Measurements from ENCODE around the gene LCE4A.

Gene LCE4A

DNA sequence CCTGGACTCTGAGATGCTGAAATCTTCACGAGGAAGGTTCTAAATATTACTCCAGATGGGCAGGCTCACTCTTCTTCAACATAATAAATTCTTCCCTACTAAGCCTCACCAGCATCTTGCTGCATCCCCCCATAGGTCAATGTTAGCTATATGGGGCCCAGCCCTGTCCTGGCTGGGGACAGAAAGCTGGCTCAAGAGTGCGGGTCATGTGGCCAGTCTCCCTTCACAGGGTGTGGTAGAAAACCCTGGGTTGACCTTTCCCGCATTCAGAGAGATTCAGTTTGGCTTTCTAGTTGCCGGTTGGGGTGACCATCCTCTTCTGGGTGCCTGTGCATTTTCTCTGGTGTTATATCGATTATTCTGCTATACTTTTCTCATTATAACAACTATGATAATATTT is 30.0 kb downstream of the LCE4A start:
- DNase-seq (ENCODE audit: low read depth, low spot score) = no peak
- Histone ChIP-seq H3K36me3 (ENCODE audit: insufficient read depth, low read length) (no peaks in the 10 kb centered on the region), H3K9ac (ENCODE audit: insufficient read length) (no peak overlapping the region), H3K9me3 (ENCODE audit: low read depth, low read length) (no peaks in the 10 kb centered on the region), H3K27ac (no peak overlapping the region), H3K4me3 (no peak overlapping the region)
- no peak for TF ChIP-seq FOXP2 (optimal IDR thresholded peaks at IDR 0.05; ENCODE audit: control extremely low read depth, extremely low read length, insufficient read depth)
- TF ChIP-seq EZH2 (IDR thresholded peaks at IDR 0.05) = no peak
- no peak for TF ChIP-seq POLR2AphosphoS5 (IDR thresholded peaks at IDR 0.05; ENCODE audit: borderline replicate concordance, low read depth, low read length)

DNA sequence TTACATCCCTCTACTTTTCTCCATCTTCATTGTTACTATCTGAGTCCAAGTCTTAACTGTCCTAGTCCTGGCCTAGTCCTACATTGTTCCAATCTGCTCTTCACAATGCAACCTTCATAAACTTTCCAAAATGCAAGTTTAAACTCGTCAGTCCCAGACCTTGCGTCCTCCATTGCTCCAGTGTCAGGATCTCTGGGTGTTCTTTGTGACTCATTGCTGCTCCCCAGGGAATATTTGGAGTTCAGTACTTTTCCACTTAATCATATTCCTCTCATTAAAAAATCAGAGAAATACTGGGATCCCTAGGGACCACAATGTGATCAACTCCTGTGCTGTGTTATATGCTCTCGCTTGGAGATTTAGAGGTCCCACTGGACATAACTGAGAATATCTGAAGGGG is 31.9 kb downstream of the LCE4A start:
- Histone ChIP-seq H3K9ac (ENCODE audit: insufficient read length) (no peak overlapping the region), H3K4me3 (no peak overlapping the region), H3K9me3 (ENCODE audit: low read depth, low read length) (no peaks in the 10 kb centered on the region), H3K36me3 (ENCODE audit: insufficient read depth, low read length) (no peaks in the 10 kb centered on the region), H3K27ac (no peak overlapping the region)
- TF ChIP-seq FOXP2 (optimal IDR thresholded peaks at IDR 0.05; ENCODE audit: control extremely low read depth, extremely low read length, insufficient read depth) (no peak), EZH2 (IDR thresholded peaks at IDR 0.05) (no peak)
- DNase-seq (ENCODE audit: low read depth, low spot score) = no peak

DNA sequence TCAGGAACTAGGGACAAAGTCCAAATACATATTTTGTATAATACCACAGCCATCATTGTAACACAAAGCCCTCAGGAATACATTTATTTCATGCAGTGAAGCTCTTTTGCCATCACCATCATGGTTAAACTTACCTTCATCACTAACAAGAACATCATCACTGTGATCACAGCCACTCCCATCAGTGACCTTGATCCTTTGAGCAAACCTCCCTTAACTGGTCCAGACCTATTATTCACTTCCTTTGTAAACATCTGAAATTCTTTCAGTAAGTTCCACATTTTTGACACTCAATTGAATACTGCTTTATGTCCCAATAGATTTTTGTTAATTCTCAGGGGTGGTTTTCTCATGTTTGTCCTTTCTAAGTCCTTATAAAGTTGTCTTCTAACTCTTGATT is 33.7 kb downstream of the LCE4A start:
- TF ChIP-seq POLR2AphosphoS5 (IDR thresholded peaks at IDR 0.05; ENCODE audit: borderline replicate concordance, low read depth, low read length) (no peak), EZH2 (IDR thresholded peaks at IDR 0.05) (no peak), FOXP2 (optimal IDR thresholded peaks at IDR 0.05; ENCODE audit: control extremely low read depth, extremely low read length, insufficient read depth) (no peak)
- Histone ChIP-seq H3K36me3 (ENCODE audit: insufficient read depth, low read length) (no peaks in the 10 kb centered on the region), H3K27ac (no peak overlapping the region), H3K4me3 (no peak overlapping the region), H3K9ac (ENCODE audit: insufficient read length) (no peak overlapping the region), H3K9me3 (ENCODE audit: low read depth, low read length) (no peaks in the 10 kb centered on the region)
- no peak for DNase-seq (ENCODE audit: low read depth, low spot score)

DNA sequence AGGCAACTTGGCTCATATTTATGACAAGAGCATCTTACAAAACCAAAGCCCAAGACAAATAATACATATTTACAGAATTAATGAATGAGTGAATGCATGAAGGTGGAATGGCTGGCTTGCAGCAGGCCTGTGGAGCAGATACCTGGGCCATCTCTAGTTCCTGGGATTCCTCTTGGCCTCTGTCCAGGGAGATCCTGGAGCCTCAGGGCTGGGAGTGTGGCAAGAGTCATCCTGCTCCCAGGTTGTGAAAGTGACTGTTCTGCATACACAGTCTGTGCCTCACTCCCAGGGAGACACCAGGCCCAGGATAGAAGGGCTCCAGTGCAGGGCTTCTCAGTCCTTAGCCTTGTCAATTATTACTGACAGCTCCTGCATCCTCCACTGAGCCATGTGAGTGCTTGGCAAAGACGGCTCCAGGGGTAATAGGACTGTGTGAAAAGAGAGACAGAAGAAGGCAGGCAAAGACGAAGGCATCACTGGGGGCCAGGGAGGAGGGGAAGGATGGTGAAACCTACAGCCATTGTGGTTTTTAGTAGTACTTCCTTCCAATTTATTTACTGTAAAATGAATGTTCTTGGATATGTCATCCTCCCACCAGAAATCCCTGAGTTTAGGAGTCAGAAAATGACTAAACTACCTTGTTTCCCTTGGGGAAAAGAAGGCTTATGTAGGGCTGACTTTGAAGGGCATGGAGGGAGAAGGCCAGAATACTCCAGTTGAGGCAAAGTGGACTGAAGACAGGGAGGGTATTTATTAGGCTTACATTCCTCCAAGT is 35.6 kb downstream of the LCE4A start:
- Histone ChIP-seq H3K36me3 (ENCODE audit: insufficient read depth, low read length) (no peaks in the 10 kb centered on the region), H3K9me3 (ENCODE audit: low read depth, low read length) (no peaks in the 10 kb centered on the region), H3K4me3 (no peak overlapping the region), H3K9ac (ENCODE audit: insufficient read length) (no peak overlapping the region), H3K27ac (no peak overlapping the region)
- no peak for DNase-seq (ENCODE audit: low read depth, low spot score)
- TF ChIP-seq EZH2 (IDR thresholded peaks at IDR 0.05) (no peak), POLR2AphosphoS5 (IDR thresholded peaks at IDR 0.05; ENCODE audit: borderline replicate concordance, low read depth, low read length) (no peak), FOXP2 (optimal IDR thresholded peaks at IDR 0.05; ENCODE audit: control extremely low read depth, extremely low read length, insufficient read depth) (no peak)

DNA sequence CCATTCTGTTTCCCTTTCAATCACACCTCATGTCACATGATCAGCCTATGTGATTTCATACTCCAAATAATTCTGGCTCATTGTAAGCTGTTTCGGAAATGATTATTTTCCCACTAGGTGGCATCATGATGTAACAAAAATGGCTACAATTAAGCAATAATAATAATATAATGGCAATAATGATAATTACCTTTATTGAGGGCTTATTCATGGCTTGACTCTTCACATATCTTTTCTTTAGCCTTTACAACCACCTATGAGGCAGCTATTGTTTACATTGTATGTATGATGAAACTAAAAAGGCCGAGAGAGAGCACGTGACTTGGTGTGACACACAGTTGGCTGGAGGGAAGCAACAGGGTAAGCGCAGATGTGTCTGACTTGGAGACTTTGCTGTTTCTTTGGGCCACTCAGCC is 37.3 kb downstream of the LCE4A start:
- no peak overlapping the region for H3K4me3 ChIP-seq
- no peak overlapping the region for H3K27ac ChIP-seq
- H3K36me3 ChIP-seq (ENCODE audit: insufficient read depth, low read length) = no peaks in the 10 kb centered on the region
- DNase-seq (ENCODE audit: low read depth, low spot score) = no peak
- TF ChIP-seq POLR2AphosphoS5 (IDR thresholded peaks at IDR 0.05; ENCODE audit: borderline replicate concordance, low read depth, low read length) (no peak), FOXP2 (optimal IDR thresholded peaks at IDR 0.05; ENCODE audit: control extremely low read depth, extremely low read length, insufficient read depth) (no peak), EZH2 (IDR thresholded peaks at IDR 0.05) (no peak)
- H3K9me3 ChIP-seq (ENCODE audit: low read depth, low read length) = no peaks in the 10 kb centered on the region
- H3K9ac ChIP-seq (ENCODE audit: insufficient read length) = no peak overlapping the region

DNA sequence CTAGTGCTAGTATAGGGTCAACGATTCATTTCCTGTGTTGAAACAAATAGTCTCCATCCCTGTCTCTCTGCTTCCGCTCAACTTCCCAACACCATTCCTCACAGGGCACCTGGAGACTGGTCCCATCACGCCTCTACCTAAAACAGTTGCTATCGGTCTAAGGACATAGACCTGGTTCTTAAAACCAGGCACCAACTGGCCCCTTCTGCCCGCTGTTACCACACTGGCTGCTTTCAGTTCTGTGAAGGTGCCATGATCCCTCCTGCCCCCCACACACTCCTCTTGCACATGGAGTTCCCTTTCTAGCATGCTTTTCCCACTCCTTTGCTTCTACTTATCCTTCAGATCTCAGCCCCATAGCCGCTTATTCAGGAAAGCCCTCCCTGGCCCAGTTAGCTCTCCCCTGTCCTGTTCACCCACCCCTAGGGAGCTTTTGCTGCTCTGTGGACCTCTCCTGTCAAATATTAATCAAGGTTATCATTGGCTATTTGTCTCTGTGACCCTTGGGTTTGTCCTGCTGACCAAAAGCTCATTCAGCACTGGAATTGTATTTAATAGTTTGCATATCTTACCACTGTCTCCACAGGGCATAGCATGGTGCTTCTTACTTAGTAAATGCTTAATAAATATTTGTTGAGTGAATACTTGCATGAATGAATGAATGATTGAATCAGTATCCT is 37.9 kb downstream of the LCE4A start:
- no peak for DNase-seq (ENCODE audit: low read depth, low spot score)
- no peak overlapping the region for H3K9ac ChIP-seq (ENCODE audit: insufficient read length)
- no peak overlapping the region for H3K27ac ChIP-seq
- TF ChIP-seq POLR2AphosphoS5 (IDR thresholded peaks at IDR 0.05; ENCODE audit: borderline replicate concordance, low read depth, low read length) (no peak), FOXP2 (optimal IDR thresholded peaks at IDR 0.05; ENCODE audit: control extremely low read depth, extremely low read length, insufficient read depth) (no peak), EZH2 (IDR thresholded peaks at IDR 0.05) (no peak)
- H3K9me3 ChIP-seq (ENCODE audit: low read depth, low read length) = no peaks in the 10 kb centered on the region
- no peak overlapping the region for H3K4me3 ChIP-seq
- no peaks in the 10 kb centered on the region for H3K36me3 ChIP-seq (ENCODE audit: insufficient read depth, low read length)

DNA sequence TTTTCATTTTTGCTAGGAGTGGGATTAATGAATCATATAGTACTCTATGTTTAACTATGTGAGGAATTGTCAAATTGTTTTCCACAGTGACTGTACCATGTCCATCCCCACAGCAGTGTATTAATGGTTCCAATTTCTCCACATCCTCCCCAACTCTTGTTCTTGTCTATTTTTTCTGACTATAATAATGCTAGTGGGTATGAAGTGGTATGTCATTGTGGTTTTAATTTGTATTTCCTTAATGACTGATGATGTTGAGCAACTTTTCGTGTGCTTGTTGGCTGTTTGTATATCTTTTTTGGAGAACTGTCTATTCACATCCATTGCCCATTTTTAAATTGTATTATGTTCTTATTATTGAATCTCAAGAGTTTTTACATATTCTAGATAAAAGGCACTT is 39.9 kb downstream of the LCE4A start:
- no peaks in the 10 kb centered on the region for H3K36me3 ChIP-seq (ENCODE audit: insufficient read depth, low read length)
- TF ChIP-seq FOXP2 (optimal IDR thresholded peaks at IDR 0.05; ENCODE audit: control extremely low read depth, extremely low read length, insufficient read depth) (no peak), POLR2AphosphoS5 (IDR thresholded peaks at IDR 0.05; ENCODE audit: borderline replicate concordance, low read depth, low read length) (no peak), EZH2 (IDR thresholded peaks at IDR 0.05) (no peak)
- no peak overlapping the region for H3K4me3 ChIP-seq
- DNase-seq (ENCODE audit: low read depth, low spot score) = no peak
- no peak overlapping the region for H3K27ac ChIP-seq
- H3K9me3 ChIP-seq (ENCODE audit: low read depth, low read length) = no peaks in the 10 kb centered on the region
- no peak overlapping the region for H3K9ac ChIP-seq (ENCODE audit: insufficient read length)

DNA sequence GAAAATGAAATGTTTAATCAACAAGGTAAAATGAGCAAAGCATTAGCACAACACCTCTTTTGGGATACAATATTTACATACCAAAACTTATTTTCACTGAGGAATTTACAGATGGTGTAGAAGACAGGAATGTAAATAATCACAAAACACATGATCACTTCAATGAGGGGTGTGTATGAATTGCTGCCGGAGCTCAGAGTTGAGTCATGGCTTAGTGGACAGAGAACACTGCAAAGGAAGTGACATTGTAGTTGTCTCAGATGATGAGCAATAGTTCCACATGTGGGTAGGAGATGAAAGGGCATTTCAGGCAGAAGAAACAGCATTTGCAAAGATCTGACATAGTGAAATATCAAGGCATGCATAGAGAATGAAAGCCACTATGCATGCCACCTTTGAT is 44.3 kb downstream of the LCE4A start:
- no peak overlapping the region for H3K4me3 ChIP-seq
- H3K27ac ChIP-seq = no peak overlapping the region
- no peak overlapping the region for H3K9ac ChIP-seq (ENCODE audit: insufficient read length)
- H3K9me3 ChIP-seq (ENCODE audit: low read depth, low read length) = no peaks in the 10 kb centered on the region
- TF ChIP-seq EZH2 (IDR thresholded peaks at IDR 0.05) (no peak), POLR2AphosphoS5 (IDR thresholded peaks at IDR 0.05; ENCODE audit: borderline replicate concordance, low read depth, low read length) (no peak), FOXP2 (optimal IDR thresholded peaks at IDR 0.05; ENCODE audit: control extremely low read depth, extremely low read length, insufficient read depth) (no peak)
- no peak for DNase-seq (ENCODE audit: low read depth, low spot score)
- no peaks in the 10 kb centered on the region for H3K36me3 ChIP-seq (ENCODE audit: insufficient read depth, low read length)
